Central memory CD4-positive, alpha-beta T cell (primary cell): ENCODE measurements around the gene CTAGE1.
"Not testable (repeated sequence)": the region's sequence is repeated elsewhere in the genome, so short reads cannot be mapped to it uniquely, and the experiment has no call there.

Experiments used
- DNase-seq: peaks from one replicate; pipeline ENCODE4 v3.0.0; 2022
- total RNA-seq, 3 experiments: gene quantifications; one replicate each; lab custom pipeline; 2026; lab: John Stamatoyannopoulos, UW

CTAGE1 gene
- total RNA-seq = 0 to 0.77 (median 0.21) reads per million in 3 experiments

GRCh38 chr18:22417496-22418188 lies at the start of gene CTAGE1:
Gene CTAGE1, minus strand, starts transcription at chr18:22417915. Its CDS starts 104 bp downstream, at chr18:22417811.
- no peak for DNase-seq

GRCh38 chr18:22466608-22467395 lies 49.1 kb upstream of the CTAGE1 start:
- DNase-seq = no peak

GRCh38 chr18:22465859-22466457 lies 48.2 kb upstream of the CTAGE1 start:
- DNase-seq = no peak

- DNase-seq = no peak
These were observed 45.4 kb upstream of the CTAGE1 start for GRCh38 chr18:22463076-22463475.

GRCh38 chr18:22459491-22459890 lies 41.8 kb upstream of the CTAGE1 start:
- DNase-seq = no peak

- no peak for DNase-seq
These were observed 39.8 kb upstream of the CTAGE1 start for GRCh38 chr18:22457524-22457923.

- no peak for DNase-seq
These were observed 38.8 kb upstream of the CTAGE1 start for GRCh38 chr18:22456547-22456946.

GRCh38 chr18:22456116-22456480 lies 38.4 kb upstream of the CTAGE1 start:
- DNase-seq = no peak

- no peak for DNase-seq
These were observed 37.9 kb upstream of the CTAGE1 start for GRCh38 chr18:22455425-22456115.

GRCh38 chr18:22453315-22453714 lies 35.6 kb upstream of the CTAGE1 start:
- no peak for DNase-seq

GRCh38 chr18:22452226-22452668 lies 34.5 kb upstream of the CTAGE1 start:
- no peak for DNase-seq

- no peak for DNase-seq
These were observed 34.1 kb upstream of the CTAGE1 start for GRCh38 chr18:22451796-22452195.

GRCh38 chr18:22450766-22451165 lies 33.1 kb upstream of the CTAGE1 start:
- not testable (repeated sequence) for DNase-seq

GRCh38 chr18:22450318-22450717 lies 32.6 kb upstream of the CTAGE1 start:
- DNase-seq = not testable (repeated sequence)

GRCh38 chr18:22449753-22450152 lies 32.0 kb upstream of the CTAGE1 start:
- DNase-seq = not testable (repeated sequence)

GRCh38 chr18:22448238-22448637 lies 30.5 kb upstream of the CTAGE1 start:
- no peak for DNase-seq

GRCh38 chr18:22447792-22448191 lies 30.1 kb upstream of the CTAGE1 start:
- no peak for DNase-seq

- no peak for DNase-seq
These were observed 29.2 kb upstream of the CTAGE1 start for GRCh38 chr18:22446911-22447310.

GRCh38 chr18:22446325-22446724 lies 28.6 kb upstream of the CTAGE1 start:
- no peak for DNase-seq

GRCh38 chr18:22441638-22442037 lies 23.9 kb upstream of the CTAGE1 start:
- DNase-seq = no peak

GRCh38 chr18:22439447-22439846 lies 21.7 kb upstream of the CTAGE1 start:
- DNase-seq = no peak

- no peak for DNase-seq
These were observed 18.4 kb upstream of the CTAGE1 start for GRCh38 chr18:22436136-22436535.

GRCh38 chr18:22434973-22435608 lies 17.4 kb upstream of the CTAGE1 start:
- DNase-seq = no peak
